Loucy (cell line): Measurements from ENCODE around the gene ALKBH5.

Experiments
- H2AFZ ChIP-seq: fragments of 200-600 bp; sonication (generic); 2 replicates; pipeline ENCODE4 v1.6.0; 2016; ENCODE audit warnings: antibody characterized with exemption, mild to moderate bottlenecking, low read length, moderate library complexity
- H3F3A ChIP-seq: fragments of 200-600 bp; 2 replicates; pipeline ENCODE4 v1.6.0; 2016; ENCODE audit warnings: antibody characterized with exemption, low read depth, mild to moderate bottlenecking
- H3K27me3 ChIP-seq: fragments of 200-600 bp; sonication (generic); 2 replicates; pipeline ENCODE4 v1.6.1; 2014; ENCODE audit warnings: low read length, mild to moderate bottlenecking; ENCODE audit not compliant: insufficient read depth, poor library complexity, severe bottlenecking
- H3K36me3 ChIP-seq: fragments of 200-600 bp; sonication (generic); 2 replicates; pipeline ENCODE4 v1.6.1; 2016; ENCODE audit warnings: low read length; ENCODE audit not compliant: insufficient read depth
- H3K4me1 ChIP-seq: fragments of 200-600 bp; sonication (generic); 2 replicates; pipeline ENCODE4 v1.5.1; 2014; ENCODE audit warnings: low read length, mild to moderate bottlenecking; ENCODE audit not compliant: insufficient read depth, poor library complexity, severe bottlenecking
- H3K4me2 ChIP-seq: fragments of 200-600 bp; sonication (generic); 2 replicates; pipeline ENCODE4 v1.6.0; 2014; ENCODE audit warnings: antibody characterized with exemption, low read length, low read depth, mild to moderate bottlenecking; ENCODE audit not compliant: poor library complexity, severe bottlenecking
- H3K4me3 ChIP-seq: fragments of 200-600 bp; sonication (generic); 2 replicates; pipeline ENCODE4 v1.5.1; 2014; ENCODE audit warnings: low read length, mild to moderate bottlenecking, mixed read lengths; ENCODE audit not compliant: poor library complexity, severe bottlenecking
- H3K79me2 ChIP-seq: fragments of 200-600 bp; sonication (generic); 2 replicates; pipeline ENCODE4 v1.6.1; 2014; ENCODE audit warnings: low read length; ENCODE audit not compliant: insufficient read depth
- H3K9ac ChIP-seq: fragments of 200-600 bp; sonication (generic); 2 replicates; pipeline ENCODE4 v1.6.0; 2014; ENCODE audit warnings: mild to moderate bottlenecking, low read depth, low read length, moderate library complexity; ENCODE audit not compliant: poor library complexity, severe bottlenecking
- H3K9me2 ChIP-seq: fragments of 200-600 bp; sonication (generic); replicated peaks from 2 replicates; pipeline ENCODE4 v1.6.1; 2016; ENCODE audit warnings: low read depth, low read length, mixed read lengths
- H3K9me3 ChIP-seq: fragments of 200-600 bp; sonication (generic); 2 replicates; pipeline ENCODE4 v1.6.1; 2014; ENCODE audit warnings: mild to moderate bottlenecking, antibody characterized with exemption, low read length, low read depth; ENCODE audit not compliant: insufficient read depth
- H4K20me1 ChIP-seq: fragments of 200-600 bp; sonication (generic); 2 replicates; pipeline ENCODE4 v1.6.0; 2014; ENCODE audit warnings: antibody characterized with exemption, low read length, mild to moderate bottlenecking; ENCODE audit not compliant: insufficient read depth, poor library complexity, severe bottlenecking
- CTCF ChIP-seq: fragments of 200-600 bp; sonication (generic); conservative IDR thresholded peaks from 2 replicates; pipeline ENCODE4 v1.5.1; 2014; ENCODE audit warnings: mild to moderate bottlenecking, antibody characterized with exemption, low read length
- EZH2phosphoT487 ChIP-seq: fragments of 200-600 bp; IDR thresholded peaks from 2 replicates; pipeline ENCODE4 v1.6.1; 2018; ENCODE audit warnings: antibody characterized with exemption, mild to moderate bottlenecking, moderate library complexity, borderline replicate concordance

The ALKBH5 gene

DNA sequence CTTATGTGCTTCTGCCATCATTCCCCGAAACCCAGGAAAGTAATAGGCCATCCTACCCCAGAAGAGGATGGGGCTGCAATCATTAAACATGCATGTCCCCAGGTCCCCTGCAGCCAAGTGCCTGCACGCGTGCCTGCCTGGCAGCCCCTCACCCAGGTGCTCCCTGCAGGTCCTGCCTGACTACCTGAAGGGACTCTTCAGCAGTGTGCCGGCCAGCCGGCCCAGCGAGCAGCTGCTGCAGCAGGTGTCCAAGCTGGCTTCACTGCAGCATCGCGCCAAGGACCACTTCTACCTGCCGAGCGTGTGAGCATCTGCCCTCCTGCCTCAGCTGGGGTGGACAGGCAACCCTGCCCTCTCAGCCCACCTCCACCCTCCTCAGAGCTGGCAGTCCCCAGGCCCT, 16.2 kb upstream of the ALKBH5 start:
- no peaks in the 10 kb centered on the region for H3K9me3 ChIP-seq
- H3K4me3 ChIP-seq, result no peak overlapping the region
- no peaks in the 10 kb centered on the region for H4K20me1 ChIP-seq
- no peak overlapping the region for H3K4me2 ChIP-seq
- no peak overlapping the region for H3K9ac ChIP-seq
- H3K4me1 ChIP-seq, result no peaks in the 10 kb centered on the region
- H3K27me3 ChIP-seq, result no peaks in the 10 kb centered on the region
- no peaks in the 10 kb centered on the region for H3K79me2 ChIP-seq
- H3F3A ChIP-seq, result no peaks in the 10 kb centered on the region
- no peak for TF ChIP-seq CTCF
- no peak for TF ChIP-seq EZH2phosphoT487
- H3K9me2 ChIP-seq, result no peaks in the 10 kb centered on the region
- no peaks in the 10 kb centered on the region for H3K36me3 ChIP-seq
- no peak overlapping the region for H2AFZ ChIP-seq

DNA sequence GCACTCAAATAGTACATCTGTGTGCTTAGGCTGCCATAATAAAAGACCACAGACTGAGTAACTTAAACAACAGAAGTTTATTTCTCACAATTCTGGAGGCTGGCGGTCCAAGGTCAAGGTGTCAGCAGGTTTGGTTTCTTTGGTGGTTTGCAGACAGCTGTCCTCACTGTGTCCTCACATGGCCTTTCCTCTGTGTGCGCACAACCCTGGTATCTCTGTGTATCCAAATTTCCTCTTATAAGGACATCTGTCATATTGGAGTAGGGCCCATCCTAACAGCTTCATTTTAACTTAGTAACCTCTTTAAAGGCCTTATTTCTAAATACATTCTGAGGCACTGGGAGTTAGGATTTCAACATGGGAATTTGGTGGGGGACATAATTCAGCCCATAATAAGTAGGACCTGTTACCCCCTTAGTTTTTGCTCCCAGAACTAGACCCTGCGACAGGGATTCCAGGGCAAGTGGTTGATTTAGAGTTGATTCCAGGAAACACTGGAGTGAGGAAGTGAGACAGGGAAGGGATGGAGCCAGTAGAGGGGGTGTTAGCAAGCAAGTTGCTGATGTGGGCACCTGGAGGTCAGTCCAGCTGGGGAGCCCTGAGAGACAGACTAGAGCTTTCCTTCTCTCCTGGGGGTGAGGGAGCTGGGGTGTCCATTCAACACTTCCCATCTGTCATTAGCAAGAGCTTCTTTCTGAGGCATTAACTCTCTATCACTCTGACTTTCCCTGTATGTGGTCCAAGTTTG, 10.9 kb upstream of the ALKBH5 start:
- Histone ChIP-seq H2AFZ (no peak overlapping the region), H3K4me3 (no peak overlapping the region), H4K20me1 (no peaks in the 10 kb centered on the region), H3K4me1 (no peaks in the 10 kb centered on the region), H3K9me2 (no peaks in the 10 kb centered on the region), H3F3A (no peaks in the 10 kb centered on the region), H3K9ac (no peak overlapping the region), H3K79me2 (no peaks in the 10 kb centered on the region), H3K9me3 (no peaks in the 10 kb centered on the region), H3K4me2 (no peak overlapping the region), H3K27me3 (no peaks in the 10 kb centered on the region), H3K36me3 (no peaks in the 10 kb centered on the region)
- TF ChIP-seq EZH2phosphoT487, result no peak
- no peak for TF ChIP-seq CTCF

DNA sequence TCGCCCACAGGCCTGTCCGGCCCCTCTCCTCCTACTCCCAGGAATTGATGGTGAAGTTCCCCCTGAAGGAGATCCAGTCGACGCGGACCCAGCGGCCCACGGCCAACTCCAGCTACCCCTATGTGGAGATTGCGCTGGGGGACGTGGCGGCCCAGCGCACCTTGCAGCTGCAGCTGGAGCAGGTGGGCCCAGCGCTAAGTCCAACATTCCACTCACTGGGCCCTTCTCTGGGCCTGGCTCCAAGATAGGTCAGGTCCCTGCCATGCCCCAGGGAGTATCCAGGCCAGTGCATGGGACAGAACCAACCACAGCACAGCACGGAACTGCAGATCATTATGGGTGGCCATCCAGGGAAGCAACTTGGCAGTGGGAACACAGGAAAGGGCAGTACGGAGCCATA, 9.9 kb upstream of the ALKBH5 start:
- Histone ChIP-seq H3F3A (no peaks in the 10 kb centered on the region), H3K36me3 (no peaks in the 10 kb centered on the region), H4K20me1 (no peaks in the 10 kb centered on the region), H3K4me3 (no peak overlapping the region), H3K27me3 (no peaks in the 10 kb centered on the region), H3K4me2 (no peak overlapping the region), H3K9ac (no peak overlapping the region), H3K9me3 (no peaks in the 10 kb centered on the region), H2AFZ (no peak overlapping the region), H3K4me1 (no peaks in the 10 kb centered on the region), H3K9me2 (no peaks in the 10 kb centered on the region), H3K79me2 (no peaks in the 10 kb centered on the region)
- TF ChIP-seq CTCF (no peak), EZH2phosphoT487 (no peak)
